C4-2B (cell line): ENCODE results near the gene LRIG3.

Experiments
- CTCF ChIP-seq: fragments of 450-650 bp; conservative IDR thresholded peaks from 2 replicates; pipeline ENCODE4 v1.5.1; 2017; ENCODE audit warnings: mild to moderate bottlenecking
- ZFX ChIP-seq: fragments of 450-650 bp; IDR thresholded peaks from 2 replicates; pipeline ENCODE4 v1.6.1; 2017

DNA sequence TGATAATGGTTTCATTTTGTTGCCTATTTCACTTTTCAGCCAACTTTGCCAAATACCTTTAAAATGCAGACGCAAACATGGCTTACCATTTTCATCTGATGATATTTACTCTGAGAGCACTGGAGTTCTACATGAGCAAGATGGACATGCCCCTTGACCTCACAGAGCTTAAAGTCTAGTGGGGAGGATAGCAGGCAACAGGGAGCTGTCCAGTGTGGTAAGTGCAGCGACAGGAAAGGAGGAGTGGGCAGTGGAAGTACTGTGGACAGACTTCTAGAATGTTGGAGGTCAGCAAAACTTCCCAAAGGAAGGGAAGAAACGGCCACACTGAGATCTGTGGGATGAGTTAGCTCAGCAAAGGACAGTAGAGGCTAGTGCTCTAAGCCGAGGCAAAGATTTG lies 25.3 kb downstream of the LRIG3 start:
- TF ChIP-seq CTCF = no peak
- TF ChIP-seq ZFX = no peak
